ENCODE results near the gene INPP4B.
A peak's percentile ranks its signal among the peaks of the same experiment; 100 is the strongest.

INPP4B gene

DNA sequence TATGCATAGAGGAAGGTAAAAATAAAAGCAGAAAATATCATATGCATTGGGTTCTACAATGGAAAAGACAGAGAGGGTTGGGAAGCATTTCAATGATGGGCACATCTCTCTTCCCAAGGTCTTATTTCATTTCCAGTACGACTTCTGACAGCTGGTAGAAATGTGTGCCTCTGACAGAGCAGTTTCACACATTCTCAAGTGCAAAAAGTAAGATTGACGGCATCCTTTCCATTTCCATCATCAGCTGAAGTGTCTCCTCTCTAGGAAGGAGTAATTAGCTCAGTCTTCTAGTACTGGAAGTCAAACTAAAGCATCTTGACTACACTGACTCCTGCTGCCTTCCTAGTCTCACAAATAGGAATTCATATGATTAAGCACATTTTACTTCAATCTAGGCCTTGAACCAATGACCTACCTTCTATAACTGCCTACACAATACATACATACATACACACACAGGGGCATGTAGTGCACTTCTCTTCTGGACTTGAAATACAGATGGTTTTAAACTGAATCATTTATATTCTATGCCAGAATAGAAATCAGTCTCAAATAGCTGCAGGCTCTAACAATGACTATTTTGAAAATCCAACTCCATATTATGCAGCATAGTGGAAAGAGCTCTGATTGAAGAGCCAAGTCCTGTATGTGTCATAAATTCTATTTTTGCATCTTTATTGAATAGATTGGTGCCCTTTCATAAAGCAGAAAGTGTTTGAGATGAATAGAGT, 473.4 kb downstream of the INPP4B start:
- DNase-seq, result no peak

DNA sequence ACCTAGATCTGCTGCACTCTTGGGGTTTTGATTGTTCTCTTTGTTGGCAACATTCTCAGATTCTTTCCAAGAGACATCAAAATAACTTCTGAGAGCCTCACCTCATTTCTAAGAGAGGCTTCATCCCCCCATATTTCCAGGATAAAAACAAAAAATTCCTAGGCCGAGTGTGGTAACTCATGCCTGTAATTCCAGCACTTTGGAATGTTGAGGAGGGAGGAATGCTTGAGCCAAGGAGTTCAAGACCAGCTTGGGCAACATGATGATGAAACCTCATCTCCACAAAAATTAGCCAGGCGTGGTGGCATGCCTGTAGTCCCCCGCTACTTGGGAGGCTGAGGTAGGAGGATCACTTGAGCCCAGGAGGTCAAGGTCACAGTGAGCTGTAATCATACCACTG, 477.0 kb downstream of the INPP4B start:
- no peak for DNase-seq

- DNase-seq, result no peak
Observed at GRCh38 chr4:142367418-142368180, 478.5 kb downstream of the INPP4B start.

GRCh38 chr4:142366769-142367181, 479.3 kb downstream of the INPP4B start:
- no peak for DNase-seq

DNA sequence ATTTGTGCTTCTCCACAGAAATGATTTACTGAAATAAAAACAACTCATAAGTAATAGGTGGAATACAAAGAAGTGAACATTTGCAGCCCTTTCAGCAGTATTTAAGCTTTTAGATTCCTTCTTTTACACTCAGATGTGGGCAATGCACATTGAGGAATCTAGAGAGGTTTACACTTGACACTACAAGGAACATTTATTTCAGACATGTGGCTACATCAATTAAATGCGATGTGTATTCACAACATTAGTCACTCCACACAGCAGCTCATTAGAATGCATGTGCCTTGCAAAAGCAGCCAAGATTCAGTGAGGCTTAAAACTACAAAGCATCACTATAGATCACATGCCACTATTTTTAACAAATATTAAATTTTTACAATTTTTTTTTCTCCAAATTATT, 480.7 kb downstream of the INPP4B start:
- no peak for DNase-seq

DNA sequence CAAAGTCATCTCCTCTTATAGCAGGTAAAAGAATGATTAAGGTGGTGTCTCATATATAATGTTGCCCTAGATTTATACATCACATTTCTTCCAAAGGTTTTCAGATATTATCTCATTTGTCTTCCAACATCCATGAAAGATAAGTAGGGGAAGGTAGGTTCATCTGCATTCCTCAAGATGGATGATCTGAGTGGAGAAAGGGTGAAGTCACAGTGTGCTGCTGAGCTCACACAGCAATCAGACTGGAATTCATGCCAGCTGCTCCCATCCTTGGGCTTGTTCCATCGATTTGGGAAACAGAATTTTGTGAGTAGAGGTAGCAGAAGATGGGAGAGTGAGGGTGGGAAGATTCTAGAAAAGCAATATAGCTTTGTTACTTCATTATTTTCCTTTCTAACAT, 482.4 kb downstream of the INPP4B start:
- no peak for DNase-seq

DNA sequence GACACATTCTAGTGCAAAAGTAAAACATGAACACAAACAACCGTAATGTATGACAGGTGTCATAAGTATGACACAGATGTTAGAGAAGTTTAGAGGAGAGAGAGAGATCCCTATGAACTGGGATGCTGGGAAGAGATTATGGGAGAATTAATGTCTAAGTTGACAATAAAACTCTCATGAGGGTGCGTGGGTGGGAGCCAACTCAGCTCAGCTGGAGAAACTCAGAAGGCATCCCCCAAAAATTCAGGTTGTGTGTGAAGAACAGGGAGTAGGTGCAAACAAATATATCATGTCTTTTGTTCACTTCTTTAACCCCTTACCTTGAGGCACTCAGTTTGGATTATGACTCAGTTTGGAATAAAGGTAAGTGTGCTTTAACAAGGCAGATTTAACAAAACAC, 484.1 kb downstream of the INPP4B start:
- no peak for DNase-seq

DNA sequence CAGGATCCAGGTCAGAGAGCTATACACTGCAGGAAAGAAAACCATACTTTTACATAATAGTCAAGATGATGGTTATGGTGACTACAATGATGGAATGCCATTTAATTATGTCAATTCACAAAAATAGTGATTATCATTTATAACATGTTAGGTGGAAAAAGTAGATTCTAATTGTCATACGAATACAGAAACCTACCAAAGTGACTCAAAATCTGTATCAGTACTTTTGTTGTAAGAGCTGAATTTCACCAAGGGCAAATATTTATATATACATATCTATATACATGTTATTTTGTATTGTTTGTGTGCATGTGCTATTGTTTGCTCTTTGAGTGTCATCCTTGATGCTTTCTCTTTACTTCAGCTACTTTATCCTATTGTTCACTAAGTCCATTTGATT, 485.4 kb downstream of the INPP4B start:
- no peak for DNase-seq

DNA sequence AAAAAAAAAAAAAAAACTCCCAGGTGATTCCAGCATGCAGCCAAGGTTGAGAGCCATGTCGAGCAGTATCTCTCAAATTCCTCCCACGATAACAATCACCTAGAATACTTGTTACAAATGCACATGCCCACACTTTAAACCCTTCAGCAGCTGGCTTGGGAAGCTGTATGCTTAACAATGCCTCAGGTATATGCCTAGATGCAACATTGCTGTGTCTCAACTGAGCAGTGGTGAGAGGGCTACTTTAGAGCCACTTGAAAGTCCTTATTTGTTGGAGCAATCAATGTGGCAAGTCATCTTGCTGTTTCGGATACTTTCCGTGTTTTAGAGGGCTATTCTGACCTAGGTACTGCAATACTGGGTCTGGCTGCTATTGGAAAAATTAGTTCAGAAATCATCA, 487.4 kb downstream of the INPP4B start:
- DNase-seq, result no peak

- no peak for DNase-seq
Observed at GRCh38 chr4:142356801-142357200, 489.3 kb downstream of the INPP4B start.

DNA sequence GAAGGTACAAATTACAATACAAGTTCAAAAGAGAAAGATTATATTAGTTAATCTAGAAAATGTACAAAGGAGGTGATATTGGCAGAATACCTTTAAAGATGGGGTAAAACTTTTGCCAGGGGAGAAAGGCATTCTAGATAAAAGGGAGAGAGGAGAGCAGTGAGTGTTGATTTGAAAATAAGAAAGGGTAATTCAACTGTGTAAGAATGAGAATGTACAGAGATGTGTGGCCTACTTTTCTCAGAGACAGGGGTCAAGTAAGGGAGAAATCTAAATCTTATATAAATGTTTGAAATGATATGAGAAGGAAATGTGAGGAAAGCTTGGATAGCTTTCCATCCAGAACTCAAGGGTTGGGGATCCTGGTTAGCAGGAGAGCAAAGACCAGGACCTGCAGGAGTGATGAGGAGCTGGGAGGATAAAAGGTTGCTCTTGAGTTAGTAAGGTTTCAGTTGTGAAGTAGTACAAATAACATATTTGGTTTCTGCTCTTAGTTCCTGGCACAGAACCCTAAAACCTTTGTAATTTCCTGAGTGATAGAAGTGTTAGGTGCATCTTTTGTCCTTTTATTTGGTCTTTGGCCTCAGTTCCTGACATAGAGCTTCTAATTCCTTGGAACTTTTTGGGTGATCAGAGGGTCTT, 489.9 kb downstream of the INPP4B start:
- no peak for DNase-seq

GRCh38 chr4:142355421-142355930, 490.6 kb downstream of the INPP4B start:
- DNase-seq, result no peak

DNA sequence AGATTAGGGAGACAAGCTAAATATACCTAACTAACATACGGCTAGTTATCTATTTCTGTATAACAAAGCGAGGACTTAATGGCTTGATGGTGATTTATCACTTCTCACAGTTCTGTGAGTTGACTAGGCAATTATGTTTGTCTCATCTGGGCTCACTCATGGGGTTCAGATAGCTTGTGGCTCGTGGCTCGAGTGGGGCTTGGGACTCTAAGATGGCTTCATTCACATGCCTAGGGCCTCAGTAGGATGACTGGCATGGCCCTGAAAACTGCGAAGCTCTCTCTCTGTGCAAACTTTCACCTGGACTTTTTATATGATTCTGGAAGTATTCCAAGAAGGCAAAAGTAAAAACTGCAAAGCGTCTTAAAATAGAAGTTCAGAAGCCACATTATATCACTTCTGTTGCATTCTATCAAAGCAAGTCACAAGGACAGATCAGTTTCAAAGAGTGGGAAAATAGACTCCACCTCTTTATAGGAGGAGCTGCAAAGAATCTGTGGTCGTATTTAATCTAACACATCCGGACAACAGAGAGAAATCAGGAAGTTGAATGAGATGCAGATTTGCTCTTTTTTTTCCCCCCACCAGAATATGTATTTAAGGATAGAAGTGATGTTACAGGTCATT, 491.2 kb downstream of the INPP4B start:
- DNase-seq, result no peak

GRCh38 chr4:142354041-142354440, 492.1 kb downstream of the INPP4B start:
- DNase-seq, result no peak

DNA sequence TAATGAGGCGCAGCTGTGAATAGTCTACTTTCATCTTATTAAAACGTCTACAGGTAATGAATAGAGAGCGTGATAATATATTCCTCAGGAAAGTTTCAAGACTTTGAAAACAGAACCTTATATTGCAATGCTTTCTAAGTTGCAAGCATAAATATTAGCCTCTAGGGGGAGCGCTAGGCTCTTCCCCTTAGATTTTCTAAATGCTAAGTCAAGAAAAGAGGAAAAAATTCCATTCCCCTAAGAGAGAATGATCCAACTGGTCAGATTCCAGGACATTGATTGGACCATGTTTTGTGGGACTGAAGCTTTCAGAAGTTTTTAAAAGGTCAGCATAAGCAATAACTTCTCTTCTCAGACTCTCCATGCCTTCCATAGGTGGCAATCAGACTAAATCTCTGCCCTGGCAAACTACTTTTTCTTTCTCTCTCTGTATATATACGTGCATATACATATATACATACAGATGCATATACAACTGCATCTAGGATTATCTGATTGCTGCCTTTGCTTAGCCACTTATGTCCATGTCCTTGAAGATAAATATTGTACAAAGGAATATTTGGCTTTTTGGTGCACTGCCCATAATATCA, 492.9 kb downstream of the INPP4B start:
- peak; percentile 64 for DNase-seq

DNA sequence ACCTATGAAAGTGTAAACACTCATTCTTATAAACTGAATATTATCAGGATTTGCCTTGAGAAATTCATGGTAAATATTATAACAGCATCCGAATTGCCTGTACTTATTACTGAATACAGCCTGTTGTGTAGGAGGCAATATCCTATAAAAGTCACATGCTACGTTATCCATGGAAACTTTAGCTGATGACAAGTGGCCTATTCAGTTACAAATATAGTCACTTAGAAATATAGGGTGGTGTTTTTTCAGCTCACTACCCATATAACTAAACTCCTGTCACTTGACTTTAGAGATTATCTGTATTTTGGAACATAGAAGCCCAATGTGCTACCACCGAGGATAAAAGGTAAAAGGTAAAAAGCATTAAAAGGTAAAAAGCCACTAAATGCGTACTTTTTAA, 493.4 kb downstream of the INPP4B start:
- DNase-seq, result no peak

DNA sequence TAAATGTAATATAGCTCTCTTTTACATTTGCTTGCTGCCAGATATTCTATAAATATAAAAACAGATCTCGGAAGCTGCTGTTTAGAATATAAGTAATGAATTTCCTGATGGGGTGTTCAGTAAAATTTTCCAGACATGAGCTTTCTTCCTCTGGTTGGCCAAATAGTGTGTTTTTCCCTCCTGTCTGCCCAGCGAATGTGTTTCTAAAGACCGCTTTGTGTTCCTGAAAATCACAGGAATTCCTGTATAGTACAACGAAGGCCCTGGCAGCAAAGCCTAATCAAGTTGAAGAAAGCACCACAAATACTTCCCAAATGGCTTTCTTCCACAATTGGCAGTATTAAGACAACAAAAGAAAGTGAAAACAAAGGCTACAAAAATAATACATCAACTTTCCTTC, 494.1 kb downstream of the INPP4B start:
- DNase-seq, result no peak

DNA sequence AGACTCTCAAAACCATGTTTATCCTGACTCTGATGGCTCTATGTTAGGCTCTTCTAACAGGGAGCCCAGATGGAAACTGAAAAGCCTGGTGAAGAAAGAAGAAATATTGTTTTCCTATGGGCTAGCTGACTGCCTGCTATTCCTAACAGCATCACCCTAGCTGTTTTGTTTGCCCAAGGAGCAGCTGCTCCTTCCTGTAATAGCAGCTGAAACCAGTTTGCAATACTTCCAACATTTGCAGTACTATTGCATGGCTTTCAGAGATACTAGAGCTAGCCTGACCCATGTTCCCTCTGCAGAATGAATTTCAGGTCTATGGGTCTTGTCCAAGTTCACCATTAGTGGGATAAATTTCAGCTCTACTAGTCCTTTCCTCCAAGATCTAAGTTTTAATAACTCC, 495.2 kb downstream of the INPP4B start:
- DNase-seq, result no peak

DNA sequence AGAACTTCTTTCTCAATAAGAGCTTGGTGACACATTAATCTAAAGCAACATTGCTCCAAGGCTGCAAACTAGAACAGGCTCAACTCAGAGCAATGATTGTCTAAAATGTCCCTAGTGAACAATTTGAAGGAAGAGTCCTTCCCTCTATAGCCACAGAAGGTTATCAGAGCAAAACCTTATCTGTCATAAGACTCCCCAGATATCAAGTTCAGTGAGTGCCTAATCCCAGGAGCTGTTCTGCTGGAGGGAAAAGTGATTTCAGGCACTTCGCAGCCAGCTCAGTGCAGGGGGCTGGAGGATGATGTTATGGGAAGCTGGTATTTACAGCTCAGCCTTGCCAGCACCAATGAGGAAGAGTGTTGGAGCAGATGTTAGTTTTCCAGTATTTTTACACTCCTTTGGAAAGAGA, 497.5 kb downstream of the INPP4B start:
- no peak for DNase-seq

GRCh38 chr4:142347241-142347640, 498.9 kb downstream of the INPP4B start:
- DNase-seq, result no peak

DNA sequence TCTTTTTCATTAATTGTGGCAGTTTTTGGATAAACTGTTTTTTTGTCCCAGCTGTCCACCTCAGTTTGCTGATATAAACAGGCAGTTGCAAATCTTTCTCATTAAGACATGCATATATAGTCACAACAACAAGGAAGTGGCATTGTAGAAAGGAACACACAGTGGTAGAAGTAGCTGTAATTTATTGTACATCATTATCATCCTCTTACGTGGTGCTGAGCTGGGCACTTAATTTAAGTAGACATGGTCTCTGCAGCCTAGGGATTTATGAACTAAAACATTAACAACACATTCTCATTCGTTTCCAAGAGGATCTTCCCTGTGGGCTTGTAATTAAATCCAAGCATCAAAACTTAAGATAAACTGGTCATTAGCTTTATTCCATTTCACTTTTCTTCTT, 500.2 kb downstream of the INPP4B start:
- no peak for DNase-seq

- DNase-seq, result no peak
Observed at GRCh38 chr4:142341268-142341667, 504.8 kb downstream of the INPP4B start.

GRCh38 chr4:142339053-142339452, 507.0 kb downstream of the INPP4B start:
- DNase-seq, result no peak
